GM12872 (cell line): ENCODE measurements around the gene CSGALNACT2.

Source experiments
- TF ChIP-seq, protein P1 (sequence below): IDR thresholded peaks from 3 replicates; pipeline ENCODE4 v1.5.1; 2011; ENCODE audit warnings: low read depth, mild to moderate bottlenecking, low read length, moderate library complexity; ENCODE audit not compliant: insufficient read depth

CSGALNACT2 gene

DNA sequence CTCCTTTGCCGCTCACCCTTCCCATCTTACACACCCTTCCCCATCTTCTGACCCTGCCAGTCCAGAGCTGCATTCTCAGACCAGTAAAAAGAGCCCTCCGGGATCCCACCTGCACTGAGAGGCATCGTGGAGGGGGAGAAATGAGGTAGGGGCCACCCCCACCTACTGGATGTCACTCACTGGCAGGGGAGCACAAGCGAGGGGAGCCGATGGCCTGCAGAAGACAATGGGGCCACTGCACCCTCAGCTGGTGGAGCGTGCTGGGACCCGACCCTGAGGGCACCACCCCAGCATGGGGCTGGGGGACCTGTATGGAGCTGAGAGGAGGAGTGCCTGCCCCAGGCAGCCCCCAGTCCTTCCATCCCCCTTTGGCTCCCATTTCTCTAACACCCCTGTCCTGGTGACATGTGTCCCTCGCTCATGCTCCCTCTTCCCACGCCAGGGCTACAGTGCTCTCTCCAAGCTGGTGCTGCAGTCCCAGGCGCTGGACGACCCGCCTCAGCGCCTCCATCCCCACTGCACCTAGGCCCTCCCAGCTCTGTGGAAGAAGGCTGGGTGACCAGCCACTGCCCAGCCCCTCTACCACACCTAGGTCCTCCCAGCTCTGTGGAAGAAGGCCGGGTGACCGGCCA, 78.8 kb downstream of the CSGALNACT2 start:
- TF ChIP-seq, protein P1, sequence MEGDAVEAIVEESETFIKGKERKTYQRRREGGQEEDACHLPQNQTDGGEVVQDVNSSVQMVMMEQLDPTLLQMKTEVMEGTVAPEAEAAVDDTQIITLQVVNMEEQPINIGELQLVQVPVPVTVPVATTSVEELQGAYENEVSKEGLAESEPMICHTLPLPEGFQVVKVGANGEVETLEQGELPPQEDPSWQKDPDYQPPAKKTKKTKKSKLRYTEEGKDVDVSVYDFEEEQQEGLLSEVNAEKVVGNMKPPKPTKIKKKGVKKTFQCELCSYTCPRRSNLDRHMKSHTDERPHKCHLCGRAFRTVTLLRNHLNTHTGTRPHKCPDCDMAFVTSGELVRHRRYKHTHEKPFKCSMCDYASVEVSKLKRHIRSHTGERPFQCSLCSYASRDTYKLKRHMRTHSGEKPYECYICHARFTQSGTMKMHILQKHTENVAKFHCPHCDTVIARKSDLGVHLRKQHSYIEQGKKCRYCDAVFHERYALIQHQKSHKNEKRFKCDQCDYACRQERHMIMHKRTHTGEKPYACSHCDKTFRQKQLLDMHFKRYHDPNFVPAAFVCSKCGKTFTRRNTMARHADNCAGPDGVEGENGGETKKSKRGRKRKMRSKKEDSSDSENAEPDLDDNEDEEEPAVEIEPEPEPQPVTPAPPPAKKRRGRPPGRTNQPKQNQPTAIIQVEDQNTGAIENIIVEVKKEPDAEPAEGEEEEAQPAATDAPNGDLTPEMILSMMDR: no peak

DNA sequence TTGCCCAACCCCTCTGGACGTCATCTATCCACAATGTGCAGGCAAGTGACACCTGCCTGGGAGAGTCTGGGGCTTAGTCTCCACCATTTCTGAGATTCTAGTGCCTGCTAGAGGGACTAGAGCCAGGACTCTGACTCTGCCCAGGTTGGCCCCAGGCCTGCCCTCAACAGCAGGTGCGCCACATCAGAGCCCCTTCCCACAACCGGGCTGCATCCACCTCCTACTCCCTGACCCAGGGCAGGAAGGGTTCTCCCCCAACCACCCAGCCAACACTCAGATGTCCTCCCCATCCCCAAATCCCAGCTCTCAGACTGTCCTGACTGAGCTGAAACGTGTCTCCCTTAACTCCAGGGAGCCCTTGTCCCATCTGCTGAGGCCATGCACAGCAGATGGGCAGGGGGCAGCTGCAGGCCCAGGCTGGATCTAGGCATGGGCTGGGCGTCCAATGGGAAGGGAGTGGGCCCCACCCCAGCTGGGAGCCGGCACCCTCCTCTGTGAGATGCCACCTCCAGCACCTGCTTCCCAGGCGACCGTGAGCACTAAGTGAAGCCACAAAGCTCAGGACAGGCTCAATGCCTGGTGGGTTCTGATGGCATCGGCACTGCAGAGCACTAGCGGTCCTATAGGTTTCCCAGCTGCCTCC, 79.4 kb downstream of the CSGALNACT2 start:
- TF ChIP-seq, protein P1: no peak

DNA sequence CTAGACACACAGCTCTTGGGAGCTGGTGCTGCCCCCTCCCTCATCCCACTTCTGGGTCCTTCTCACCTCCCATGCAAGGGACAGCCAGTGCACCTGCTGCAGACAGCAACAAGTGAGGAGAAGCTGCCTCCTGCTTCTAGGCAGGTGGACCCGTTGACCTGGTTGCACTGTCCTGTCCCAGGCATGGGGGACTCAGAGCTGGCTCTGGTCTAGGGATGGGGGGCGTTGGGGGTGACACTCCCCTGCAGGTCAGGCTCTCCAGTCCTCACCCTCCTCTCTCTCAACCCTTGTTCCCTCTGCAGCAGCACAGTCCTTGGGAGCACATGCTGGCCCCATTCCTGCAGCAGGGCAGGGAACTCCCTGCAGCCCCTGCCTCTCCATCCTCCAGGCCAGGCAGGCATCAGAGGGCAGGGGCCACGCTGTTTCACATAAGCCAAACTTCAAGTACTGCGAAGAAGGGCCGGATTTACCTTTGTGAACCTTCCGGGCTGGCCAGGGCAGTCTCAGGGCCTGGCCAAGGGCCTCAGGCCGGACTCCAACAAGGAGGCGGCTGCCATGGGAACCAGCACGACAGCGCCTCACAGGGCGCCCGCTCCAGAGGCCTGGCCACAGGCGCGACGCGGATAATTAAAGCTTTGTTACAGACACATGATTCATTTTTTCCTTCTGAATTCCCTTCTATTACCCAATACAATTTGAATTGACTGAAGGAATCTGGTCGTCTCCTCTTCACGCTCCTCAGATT, 80.1 kb downstream of the CSGALNACT2 start:
- TF ChIP-seq, protein P1: no peak

DNA sequence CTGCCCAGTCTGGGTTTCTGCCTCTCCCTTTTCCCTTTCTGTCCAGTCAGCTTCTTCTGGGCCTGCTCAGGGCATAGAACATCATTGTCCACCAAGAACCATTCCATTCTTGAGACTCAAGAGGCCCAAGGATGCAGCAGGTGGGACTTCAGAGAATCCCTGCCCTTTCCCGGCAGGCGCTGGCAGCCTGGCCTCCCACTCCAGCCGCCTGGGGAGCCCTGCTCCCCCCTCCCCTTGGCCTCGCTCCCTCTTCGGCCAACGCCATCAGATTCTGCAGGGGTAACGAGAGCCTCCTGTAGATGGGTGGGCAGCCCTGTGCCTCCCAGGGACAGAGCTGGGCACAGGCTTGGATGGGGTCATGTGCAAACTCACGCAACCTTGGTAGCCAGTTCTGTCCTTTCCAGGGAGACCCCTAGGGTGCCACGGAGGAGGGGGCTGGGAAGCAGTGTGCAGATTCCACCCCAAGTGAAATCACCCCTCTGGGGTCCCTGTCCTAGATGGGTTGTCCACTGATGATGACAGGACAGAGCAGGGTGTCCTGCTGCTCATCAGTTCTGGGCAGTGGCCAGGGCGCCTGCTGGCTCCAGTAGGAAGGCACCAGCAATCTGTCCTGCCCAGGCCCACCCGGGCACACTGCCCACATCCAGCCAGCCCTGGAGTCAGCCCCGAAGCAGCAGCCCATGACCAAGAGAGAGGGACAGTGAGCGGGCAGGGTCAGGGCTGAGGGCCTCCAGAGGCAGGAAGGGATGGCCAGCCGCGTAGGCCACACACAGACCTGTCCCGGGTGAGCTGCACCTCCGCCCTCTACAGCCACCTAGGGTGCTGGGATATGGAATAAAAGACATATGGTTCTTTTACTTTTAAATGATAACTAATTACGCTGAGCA, 80.9 kb downstream of the CSGALNACT2 start:
- TF ChIP-seq, protein P1: no peak

DNA sequence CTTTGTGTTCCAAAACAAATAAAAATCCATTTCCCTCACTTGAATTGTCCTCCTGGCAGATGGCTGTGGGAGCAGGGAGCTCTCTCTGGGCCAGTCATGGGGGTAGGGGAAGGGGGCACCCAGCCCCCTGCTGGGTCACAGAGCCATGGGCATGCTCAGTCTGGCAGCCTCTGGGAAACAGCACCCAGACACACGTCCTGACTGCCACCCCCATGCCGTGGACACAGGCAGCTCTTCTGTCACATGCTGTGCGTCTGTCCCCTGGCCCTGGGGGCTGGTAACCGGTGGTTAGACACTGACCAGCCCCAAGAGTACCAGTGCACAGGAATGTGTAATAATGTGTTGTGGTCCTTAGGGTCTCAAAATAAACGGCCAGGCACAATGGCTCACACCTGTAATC, 81.6 kb downstream of the CSGALNACT2 start:
- TF ChIP-seq, protein P1: no peak

DNA sequence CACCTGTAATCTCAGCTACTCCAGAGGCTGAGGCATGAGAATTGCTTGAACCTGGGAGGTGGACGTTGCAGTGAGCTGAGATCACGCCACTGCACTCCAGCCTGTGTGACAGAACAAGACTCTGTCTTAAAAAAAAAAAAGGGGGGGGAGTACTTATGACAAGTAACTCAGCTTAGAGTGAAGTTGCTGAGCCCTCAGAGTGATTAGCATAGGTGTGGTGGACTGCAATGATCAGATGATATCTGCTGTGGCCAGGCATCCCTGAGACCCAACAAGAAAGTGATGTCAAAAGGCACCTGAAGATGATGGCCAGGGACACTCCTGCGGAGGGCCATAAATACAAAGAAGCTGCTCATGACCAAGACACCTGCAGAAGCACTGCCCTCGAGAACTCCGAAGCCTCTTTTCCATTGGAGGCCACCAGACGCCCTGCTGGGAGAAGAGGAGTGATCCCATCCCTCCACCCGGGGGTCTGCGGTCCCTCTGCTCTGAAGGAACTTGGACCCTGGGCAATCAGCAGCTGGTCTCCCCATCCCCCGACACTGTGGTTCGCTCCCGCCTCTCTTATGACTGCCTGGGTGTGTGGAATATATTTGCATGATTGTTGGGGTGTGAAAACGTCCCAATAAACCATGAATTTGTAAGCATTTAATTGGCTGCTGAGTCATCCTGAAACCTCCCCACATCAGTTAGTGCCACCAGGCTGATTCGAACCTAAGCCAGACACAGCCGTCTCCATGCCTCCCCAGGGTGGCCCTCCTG, 82.6 kb downstream of the CSGALNACT2 start:
- TF ChIP-seq, protein P1: no peak
